Choroid plexus epithelial cell (primary cell): ENCODE data around the gene TIMP3.

ENCODE experiments used
- DNase-seq: peaks from one replicate; pipeline ENCODE4 v3.0.0-alpha.2; 2010; ENCODE audit warnings: low read depth
- H3K4me3 ChIP-seq: 2 replicates; pipeline ENCODE4 v1.5.1; 2011; ENCODE audit warnings: low read depth, mild to moderate bottlenecking, control low read depth, low read length, moderate library complexity
- TF ChIP-seq, protein P1 (sequence below): conservative IDR thresholded peaks from 2 replicates; pipeline ENCODE4 v1.5.1; 2011; ENCODE audit warnings: low read depth, mild to moderate bottlenecking, control low read depth, inconsistent platforms, low read length, moderate library complexity

TIMP3 gene

GRCh38 chr22:32910429-32910772 lies 108.9 kb downstream of the TIMP3 start:
- TF ChIP-seq, protein P1, sequence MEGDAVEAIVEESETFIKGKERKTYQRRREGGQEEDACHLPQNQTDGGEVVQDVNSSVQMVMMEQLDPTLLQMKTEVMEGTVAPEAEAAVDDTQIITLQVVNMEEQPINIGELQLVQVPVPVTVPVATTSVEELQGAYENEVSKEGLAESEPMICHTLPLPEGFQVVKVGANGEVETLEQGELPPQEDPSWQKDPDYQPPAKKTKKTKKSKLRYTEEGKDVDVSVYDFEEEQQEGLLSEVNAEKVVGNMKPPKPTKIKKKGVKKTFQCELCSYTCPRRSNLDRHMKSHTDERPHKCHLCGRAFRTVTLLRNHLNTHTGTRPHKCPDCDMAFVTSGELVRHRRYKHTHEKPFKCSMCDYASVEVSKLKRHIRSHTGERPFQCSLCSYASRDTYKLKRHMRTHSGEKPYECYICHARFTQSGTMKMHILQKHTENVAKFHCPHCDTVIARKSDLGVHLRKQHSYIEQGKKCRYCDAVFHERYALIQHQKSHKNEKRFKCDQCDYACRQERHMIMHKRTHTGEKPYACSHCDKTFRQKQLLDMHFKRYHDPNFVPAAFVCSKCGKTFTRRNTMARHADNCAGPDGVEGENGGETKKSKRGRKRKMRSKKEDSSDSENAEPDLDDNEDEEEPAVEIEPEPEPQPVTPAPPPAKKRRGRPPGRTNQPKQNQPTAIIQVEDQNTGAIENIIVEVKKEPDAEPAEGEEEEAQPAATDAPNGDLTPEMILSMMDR = no peak
- H3K4me3 ChIP-seq = no peak overlapping the region
- no peak for DNase-seq

DNA sequence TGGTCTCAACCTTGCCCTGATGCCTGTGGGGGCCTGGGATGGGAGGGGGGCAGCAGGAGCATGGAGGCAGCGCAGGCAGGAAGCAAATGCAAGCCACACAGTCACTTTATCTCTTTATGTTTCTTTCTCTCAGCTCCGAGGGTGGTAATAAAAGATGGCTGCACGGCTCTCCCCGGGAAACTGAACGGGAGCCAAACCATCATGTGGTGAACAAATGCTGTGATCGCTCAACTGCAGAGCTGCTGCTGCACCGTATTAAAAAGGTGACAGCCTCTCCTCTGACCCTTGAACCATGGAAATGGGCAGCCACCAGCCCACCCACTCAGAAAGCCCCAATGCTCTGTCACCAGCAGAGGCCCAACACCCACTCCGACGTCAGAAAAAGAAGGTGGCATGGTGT lies 110.0 kb downstream of the TIMP3 start:
- H3K4me3 ChIP-seq = no peak overlapping the region
- DNase-seq = peak; percentile 61
- TF ChIP-seq, protein P1 = no peak
